Activated naive CD8-positive, alpha-beta T cell treated with anti-CD3 and anti-CD28 coated beads for 36 hours (primary cell): Measurements from ENCODE around the gene EEF1G. TPM values are rescaled to one million over a fixed set of nuclear protein-coding genes. Genes with fewer than 3 reads are reported as not detected.
A peak's percentile ranks its signal among the peaks of the same experiment; 100 is the strongest.
"Not testable (repeated sequence)": the region's sequence is repeated elsewhere in the genome, so short reads cannot be mapped to it uniquely, and the experiment has no call there.

ENCODE experiments used
- DNase-seq: peaks from one replicate; pipeline ENCODE4 v3.0.0; 2021
- H3K27ac Mint-ChIP-seq: one replicate; pipeline ENCODE4 v1.8.0; 2022; ENCODE audit warnings: mild to moderate bottlenecking, moderate library complexity, mixed read lengths
- H3K27me3 Mint-ChIP-seq: one replicate; pipeline ENCODE4 v1.8.0; 2022; ENCODE audit warnings: mild to moderate bottlenecking, mixed read lengths
- H3K36me3 Mint-ChIP-seq: one replicate; pipeline ENCODE4 v1.8.0; 2021; ENCODE audit warnings: mild to moderate bottlenecking, mixed read lengths
- H3K4me1 Mint-ChIP-seq: one replicate; pipeline ENCODE4 v1.8.0; 2021; ENCODE audit warnings: mixed read lengths
- H3K4me3 Mint-ChIP-seq: one replicate; pipeline ENCODE4 v1.8.0; 2022; ENCODE audit warnings: mild to moderate bottlenecking, moderate library complexity, mixed read lengths
- H3K9me3 Mint-ChIP-seq: one replicate; pipeline ENCODE4 v1.8.0; 2022; ENCODE audit warnings: mixed read lengths
- total RNA-seq, 2 experiments: library from RNA; stranded (reverse); gene quantifications; one replicate each; pipeline ENCODE4 v1.2.3, GENCODE V29; 2021

The EEF1G gene
- total RNA-seq, 2 experiments from 2014 or later, result 1,924 to 1,929 TPM

DNA sequence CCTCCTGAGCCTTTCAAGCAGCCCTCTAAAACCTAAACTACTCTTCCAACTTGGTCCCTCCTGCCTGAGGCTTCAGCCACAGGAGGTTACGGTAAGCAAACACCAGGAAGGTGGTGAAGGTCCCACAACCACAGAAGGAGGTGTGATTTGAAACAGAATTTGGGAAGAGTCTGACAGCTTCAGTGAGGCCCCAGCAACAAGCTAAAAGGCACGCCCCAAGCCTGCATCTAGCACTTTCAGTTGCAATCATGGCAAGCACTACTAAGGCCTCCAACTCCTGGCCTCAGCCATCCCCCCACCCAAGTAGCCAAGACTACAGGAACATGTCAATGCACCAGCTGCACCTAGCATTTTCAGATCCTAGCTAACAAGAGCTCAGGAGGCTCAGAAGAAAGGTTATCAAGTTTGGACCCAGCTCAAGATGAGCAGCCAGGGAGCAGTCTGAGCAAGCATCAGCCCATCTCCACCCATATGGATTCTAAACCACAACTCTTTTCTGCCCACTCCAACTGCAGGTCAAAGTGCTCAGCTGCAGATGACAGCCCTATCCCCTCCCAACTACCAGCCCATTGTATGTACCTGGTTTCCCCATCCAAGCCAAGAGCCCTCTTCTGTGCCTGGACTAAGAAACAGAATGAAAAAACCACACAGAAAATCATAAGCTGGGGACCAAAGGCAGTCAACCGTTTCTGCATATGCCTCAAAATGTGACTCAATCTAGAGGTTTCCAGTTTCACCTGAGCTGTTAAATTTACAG, 16.6 kb downstream of the EEF1G start:
- DNase-seq, result peak; percentile 77
- Mint-ChIP-seq H3K4me1 (peaks cover 87% of the 10 kb centered on the region), H3K9me3 (peaks cover 2% of the 10 kb centered on the region), H3K27ac (peak overlapping the region; percentile 95), H3K4me3 (peak overlapping the region; percentile 59), H3K27me3 (no peaks in the 10 kb centered on the region), H3K36me3 (peaks cover 60% of the 10 kb centered on the region)

DNA sequence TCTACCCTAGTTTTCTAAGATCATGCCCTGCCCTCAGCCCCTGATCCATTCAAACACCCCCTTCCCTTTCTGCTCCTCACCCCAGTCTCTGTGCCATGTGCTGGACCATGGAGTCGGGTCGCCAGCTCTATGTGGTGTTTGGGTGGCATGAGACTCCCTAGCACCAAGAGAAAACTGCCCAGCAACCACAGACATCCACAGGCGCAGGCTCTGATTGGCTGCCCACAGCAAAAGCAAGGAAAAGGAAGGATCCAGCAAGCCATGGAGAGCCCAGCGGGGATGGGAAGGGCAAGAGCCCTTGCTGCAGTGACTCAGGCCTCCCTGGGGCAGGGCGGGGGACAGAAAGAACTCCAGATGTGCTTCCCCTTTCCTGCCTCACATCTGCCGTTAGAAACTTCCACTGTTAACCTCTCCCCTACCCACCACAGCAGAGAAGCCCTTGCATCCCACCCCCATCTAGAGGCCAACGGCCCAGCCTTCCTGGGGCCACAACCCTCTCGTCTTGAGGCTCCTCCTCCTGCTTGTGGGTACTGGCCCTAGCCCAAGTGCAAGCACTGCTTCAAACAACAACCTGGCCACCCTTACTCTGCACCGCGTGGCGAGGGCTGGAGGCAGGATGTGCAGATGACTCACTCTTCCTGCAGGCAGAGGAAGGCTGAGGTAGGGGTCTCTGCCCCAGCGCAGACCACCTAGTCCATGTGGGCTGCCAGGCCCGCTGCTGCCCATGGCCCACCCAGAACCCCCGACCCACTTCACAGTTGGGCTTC, 17.4 kb downstream of the EEF1G start:
- H3K4me3 Mint-ChIP-seq, result peak overlapping the region; percentile 59
- peaks cover 3% of the 10 kb centered on the region for H3K27me3 Mint-ChIP-seq
- H3K27ac Mint-ChIP-seq, result peak overlapping the region; percentile 95
- H3K9me3 Mint-ChIP-seq, result peaks cover 2% of the 10 kb centered on the region
- peak; percentile 90 for DNase-seq
- H3K4me1 Mint-ChIP-seq, result peaks cover 89% of the 10 kb centered on the region
- peaks cover 57% of the 10 kb centered on the region for H3K36me3 Mint-ChIP-seq

DNA sequence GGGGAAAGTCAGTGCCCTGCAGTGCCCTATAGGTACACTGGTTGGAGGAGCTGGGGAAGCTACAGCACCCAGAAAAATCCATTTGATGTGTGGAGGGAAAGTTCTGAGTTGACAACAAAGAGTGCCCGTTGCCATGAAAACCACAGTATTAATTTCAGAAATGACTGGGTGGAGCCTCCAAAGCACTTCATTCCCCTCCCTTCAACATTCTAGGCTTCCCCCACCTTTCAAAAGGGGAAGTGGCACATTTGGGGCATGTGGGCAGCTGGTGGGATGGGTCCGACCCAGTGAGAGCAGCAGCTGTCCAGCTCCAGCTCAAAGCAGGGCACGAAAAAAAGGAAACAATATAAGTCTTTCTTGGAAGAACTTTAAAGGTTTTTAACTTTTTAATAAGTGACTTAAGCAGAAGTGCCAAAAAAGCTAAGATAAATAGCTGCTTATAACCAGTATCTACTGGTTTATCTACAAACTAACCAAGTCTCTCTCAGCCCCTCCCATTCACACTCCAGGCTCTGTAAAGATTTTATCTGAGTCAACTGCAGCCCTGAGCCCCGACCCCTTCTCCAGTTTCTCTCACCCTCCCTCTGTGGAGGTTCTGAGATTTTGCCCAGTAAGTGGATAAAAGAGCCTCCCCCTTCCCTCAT, 18.1 kb downstream of the EEF1G start:
- Mint-ChIP-seq H3K36me3 (peaks cover 57% of the 10 kb centered on the region), H3K9me3 (peaks cover 2% of the 10 kb centered on the region), H3K4me1 (peaks cover 90% of the 10 kb centered on the region), H3K27ac (peak overlapping the region; percentile 95), H3K4me3 (peak overlapping the region; percentile 59), H3K27me3 (peaks cover 3% of the 10 kb centered on the region)
- DNase-seq, result peak; percentile 74

DNA sequence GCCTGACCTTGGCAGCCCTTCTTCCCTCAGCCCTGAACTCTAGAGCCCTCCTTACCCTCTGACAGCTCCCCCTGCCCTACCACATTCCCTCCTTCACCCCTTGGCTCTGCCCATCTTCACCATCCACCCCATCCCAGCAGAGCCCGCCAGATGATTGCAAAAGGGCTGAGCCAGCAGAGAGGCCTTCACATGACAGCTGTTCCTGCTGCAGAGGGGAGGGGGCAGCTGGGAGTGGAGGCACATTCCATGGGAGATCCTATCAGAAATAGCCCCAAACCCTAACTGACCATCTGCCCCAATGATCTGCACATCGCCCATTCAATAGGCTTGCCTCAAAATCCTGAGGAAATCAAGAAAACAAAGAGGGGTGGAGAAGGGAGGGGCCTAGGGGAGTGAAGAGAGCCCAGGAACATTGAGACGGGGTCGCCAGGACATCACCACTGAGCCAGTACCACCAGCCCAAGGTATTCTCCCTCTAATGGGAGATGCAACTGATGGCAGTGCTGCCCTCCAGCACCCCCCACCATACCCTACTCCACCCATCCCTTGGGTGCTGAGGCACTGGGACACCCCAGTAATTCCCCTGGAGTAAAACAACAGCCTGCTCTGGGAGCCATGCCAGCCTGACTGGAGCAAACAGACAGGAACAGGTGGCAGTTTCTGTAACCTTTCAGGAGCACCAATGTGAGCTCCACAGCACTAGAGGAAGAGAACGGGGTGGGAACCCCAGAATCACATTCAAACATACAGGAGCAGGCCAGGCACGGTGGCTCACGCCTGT, 19.1 kb downstream of the EEF1G start:
- no peak for DNase-seq
- H3K27me3 Mint-ChIP-seq, result peaks cover 3% of the 10 kb centered on the region
- peak overlapping the region; percentile 95 for H3K27ac Mint-ChIP-seq
- peaks cover 47% of the 10 kb centered on the region for H3K36me3 Mint-ChIP-seq
- peaks cover 87% of the 10 kb centered on the region for H3K4me1 Mint-ChIP-seq
- no peak overlapping the region for H3K4me3 Mint-ChIP-seq
- H3K9me3 Mint-ChIP-seq, result peaks cover 2% of the 10 kb centered on the region

DNA sequence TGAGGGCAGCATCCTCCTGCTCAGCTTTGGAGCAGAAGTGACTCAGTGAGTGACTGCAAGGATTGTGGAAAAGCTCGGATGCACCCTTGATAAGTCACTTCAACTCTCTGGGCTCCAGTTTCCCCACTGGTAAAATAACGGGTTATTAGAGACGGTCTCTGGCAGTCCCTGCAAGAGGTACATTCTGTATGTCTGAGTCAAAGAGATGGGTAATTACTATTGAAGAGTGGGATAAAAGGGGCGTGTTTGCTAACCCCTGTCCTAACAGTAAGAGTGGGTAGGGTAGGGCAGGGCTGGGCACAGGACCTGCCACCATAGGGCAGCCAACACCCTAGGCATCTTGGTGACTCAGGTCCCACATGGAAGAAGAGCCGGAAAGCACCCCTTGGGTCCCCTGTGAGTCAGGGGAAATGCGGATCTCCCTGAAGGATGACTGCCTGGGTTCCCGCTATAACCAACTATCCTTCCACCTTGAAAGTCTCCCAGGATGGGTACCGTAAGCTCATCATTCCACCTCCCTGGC, 19.8 kb downstream of the EEF1G start:
- Mint-ChIP-seq H3K4me3 (peak overlapping the region; percentile 15), H3K36me3 (peaks cover 41% of the 10 kb centered on the region), H3K4me1 (peaks cover 82% of the 10 kb centered on the region), H3K9me3 (peaks cover 2% of the 10 kb centered on the region), H3K27me3 (peaks cover 3% of the 10 kb centered on the region), H3K27ac (peak overlapping the region; percentile 95)
- DNase-seq, result no peak

DNA sequence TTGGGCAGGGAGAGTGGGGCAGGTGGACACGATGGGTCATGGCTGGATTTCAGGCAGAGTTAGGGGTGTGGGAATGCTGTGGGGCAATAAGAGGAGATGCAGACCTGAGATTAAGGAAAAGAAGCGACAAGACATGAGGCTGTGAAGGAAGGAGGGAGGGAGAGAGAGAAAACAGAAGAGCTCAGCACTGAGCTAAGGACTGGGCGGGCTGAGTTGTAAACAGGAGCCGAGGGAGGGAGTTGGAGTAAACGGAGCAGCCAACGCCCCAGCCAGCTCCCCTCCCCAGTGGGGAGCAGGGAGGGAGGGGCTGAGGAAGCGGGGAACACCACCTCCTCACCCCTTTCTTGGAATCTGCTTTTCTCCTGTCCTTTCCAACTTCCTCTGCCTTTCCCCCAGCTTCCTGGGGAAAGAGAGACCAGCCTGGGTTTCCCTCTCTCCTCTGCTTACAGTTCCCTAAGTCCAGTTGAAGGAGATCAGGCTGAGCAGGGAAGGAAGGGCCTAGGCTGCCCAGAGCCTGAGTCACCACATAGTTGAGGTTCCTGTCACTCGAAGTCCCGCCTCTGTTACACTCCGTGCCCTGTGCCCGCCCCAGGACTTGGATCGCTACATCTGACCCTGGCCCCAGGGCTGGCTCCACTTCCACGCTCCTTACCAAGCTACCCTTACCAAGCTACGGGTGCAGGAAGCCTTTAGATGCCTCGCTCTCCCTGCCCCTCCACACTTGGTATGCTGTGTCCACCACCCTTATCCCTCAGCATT, 20.4 kb downstream of the EEF1G start:
- H3K36me3 Mint-ChIP-seq, result peaks cover 39% of the 10 kb centered on the region
- peaks cover 3% of the 10 kb centered on the region for H3K27me3 Mint-ChIP-seq
- H3K27ac Mint-ChIP-seq, result peak overlapping the region; percentile 89
- peak overlapping the region; percentile 44 for H3K4me3 Mint-ChIP-seq
- peaks cover 81% of the 10 kb centered on the region for H3K4me1 Mint-ChIP-seq
- peak; percentile 45 for DNase-seq
- peaks cover 2% of the 10 kb centered on the region for H3K9me3 Mint-ChIP-seq

DNA sequence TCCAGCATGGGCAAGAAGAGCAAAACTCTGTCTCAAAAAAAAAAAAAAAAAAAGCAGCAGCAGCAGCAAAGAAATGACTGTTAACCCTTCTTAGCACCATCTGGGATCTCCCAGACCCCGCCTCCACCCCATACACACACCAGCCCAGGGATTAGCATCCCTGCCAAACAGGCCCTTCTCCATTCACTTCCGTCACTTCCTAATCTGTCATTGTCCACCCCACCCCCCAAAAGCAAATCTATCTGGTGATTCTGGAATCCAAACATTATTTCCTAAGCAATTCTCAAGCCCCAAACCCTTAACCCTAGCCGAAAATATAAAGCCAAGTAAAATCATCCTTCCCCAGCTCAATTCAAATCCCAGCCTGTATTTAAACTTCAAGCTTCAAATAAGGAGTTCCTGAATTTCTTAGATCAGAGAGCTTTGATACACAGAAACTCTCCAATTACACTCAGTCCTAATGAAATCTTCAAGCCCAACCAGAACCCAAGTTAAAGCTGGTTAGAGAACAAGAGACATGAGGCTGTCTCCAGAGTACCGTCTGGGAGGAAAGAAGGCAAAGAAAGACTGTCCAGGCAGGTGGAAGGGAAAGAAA, 21.1 kb downstream of the EEF1G start:
- no peak for DNase-seq
- Mint-ChIP-seq H3K27me3 (peaks cover 5% of the 10 kb centered on the region), H3K27ac (peak overlapping the region; percentile 89), H3K9me3 (peaks cover 2% of the 10 kb centered on the region), H3K4me1 (peaks cover 81% of the 10 kb centered on the region), H3K4me3 (peak overlapping the region; percentile 44), H3K36me3 (peaks cover 34% of the 10 kb centered on the region)

DNA sequence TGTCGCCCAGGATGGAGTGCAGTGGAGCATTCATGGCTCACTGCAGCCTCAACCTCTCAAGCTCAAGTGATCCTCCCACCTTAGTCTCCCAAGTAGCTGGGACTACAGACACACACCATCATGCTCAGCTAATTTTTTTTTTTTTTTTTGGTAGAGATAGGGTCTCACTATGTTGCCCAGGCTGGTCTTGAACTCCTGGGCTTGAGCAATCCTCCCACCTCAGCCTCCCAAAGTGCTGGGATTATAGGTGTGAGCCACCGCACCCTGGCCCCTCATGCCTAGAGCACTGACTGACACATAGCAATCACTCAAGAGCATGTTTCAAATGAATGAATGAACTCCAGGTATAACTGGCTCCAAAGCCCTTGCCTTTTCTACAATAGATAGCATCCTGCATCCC, 23.2 kb downstream of the EEF1G start:
- H3K9me3 Mint-ChIP-seq, DNase-seq, H3K27ac Mint-ChIP-seq, H3K4me3 Mint-ChIP-seq, H3K27me3 Mint-ChIP-seq: not testable (repeated sequence)
- peaks cover 66% of the 10 kb centered on the region for H3K4me1 Mint-ChIP-seq
- H3K36me3 Mint-ChIP-seq, result peaks cover 23% of the 10 kb centered on the region

DNA sequence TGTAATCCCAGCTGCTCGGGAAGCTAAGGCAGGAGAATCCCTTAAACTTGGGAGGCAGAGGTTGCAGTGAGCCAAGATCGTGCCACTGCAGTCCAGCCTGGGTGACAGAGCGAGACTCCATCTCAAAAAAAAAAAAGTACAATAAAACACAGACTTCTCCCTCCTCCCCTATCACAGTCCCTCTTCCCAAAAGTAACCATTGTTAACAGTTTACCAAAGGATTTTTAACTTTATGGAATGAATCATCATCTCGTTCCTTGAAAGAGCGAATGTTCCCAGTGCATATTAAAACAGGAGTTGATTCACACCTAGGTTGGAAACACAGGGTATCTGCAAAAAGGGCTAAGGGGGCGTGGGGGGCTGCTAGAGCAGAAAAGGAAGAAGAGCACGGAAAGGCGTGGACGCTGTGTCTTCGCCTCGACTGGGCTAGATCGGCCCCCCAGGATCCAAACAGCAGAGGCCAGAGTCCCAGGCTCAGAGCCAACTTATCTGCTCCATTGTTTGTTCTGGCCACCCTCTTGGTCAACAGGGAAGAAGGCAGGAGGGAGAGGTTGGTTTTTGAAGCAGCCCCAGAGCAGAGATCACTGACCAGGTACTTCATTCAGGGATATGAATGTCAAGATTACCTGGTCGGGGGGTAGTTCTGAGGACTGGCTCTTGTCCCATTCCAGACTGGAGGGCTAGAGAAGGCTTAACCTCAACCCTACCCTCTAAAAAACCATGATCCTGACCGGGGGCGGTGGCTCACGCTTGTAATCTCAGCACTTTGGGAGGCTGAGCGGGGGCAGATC, 25.0 kb downstream of the EEF1G start:
- H3K9me3 Mint-ChIP-seq, result no peaks in the 10 kb centered on the region
- H3K27me3 Mint-ChIP-seq, result peaks cover 8% of the 10 kb centered on the region
- no peak for DNase-seq
- peaks cover 61% of the 10 kb centered on the region for H3K4me1 Mint-ChIP-seq
- H3K36me3 Mint-ChIP-seq, result peaks cover 8% of the 10 kb centered on the region
- no peak overlapping the region for H3K4me3 Mint-ChIP-seq
- no peak overlapping the region for H3K27ac Mint-ChIP-seq

DNA sequence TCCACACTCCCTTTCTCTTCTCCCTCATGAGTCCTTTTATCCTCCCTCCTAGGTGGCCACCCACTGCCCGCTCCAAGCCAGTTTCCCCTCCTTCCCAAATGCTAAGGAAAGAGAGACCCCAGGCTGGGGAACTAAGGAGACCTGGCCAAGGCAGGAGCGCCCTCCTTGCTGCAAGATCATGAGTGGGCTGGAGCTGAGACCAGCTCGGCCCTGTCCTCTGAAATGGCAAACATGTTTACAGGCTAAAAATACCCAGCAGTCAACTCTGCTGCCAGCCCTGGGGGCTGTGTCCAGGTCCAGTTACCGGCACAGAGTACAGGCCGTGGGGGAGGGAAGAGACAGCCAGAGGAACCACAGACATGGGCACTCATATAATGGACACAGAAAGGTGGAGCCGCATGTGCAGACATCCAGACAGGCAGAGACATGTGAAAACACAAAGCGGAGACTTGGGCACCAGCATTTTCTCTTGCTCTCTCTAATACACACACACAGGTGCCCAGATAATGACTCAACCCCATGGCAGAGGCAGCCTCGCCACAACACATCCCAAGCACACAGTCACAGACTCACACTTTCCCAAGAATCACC, 25.9 kb downstream of the EEF1G start:
- Mint-ChIP-seq H3K27ac (no peak overlapping the region), H3K9me3 (no peaks in the 10 kb centered on the region), H3K4me3 (peak overlapping the region; percentile 48), H3K4me1 (peaks cover 61% of the 10 kb centered on the region), H3K27me3 (peaks cover 8% of the 10 kb centered on the region), H3K36me3 (peaks cover 7% of the 10 kb centered on the region)
- DNase-seq, result no peak

DNA sequence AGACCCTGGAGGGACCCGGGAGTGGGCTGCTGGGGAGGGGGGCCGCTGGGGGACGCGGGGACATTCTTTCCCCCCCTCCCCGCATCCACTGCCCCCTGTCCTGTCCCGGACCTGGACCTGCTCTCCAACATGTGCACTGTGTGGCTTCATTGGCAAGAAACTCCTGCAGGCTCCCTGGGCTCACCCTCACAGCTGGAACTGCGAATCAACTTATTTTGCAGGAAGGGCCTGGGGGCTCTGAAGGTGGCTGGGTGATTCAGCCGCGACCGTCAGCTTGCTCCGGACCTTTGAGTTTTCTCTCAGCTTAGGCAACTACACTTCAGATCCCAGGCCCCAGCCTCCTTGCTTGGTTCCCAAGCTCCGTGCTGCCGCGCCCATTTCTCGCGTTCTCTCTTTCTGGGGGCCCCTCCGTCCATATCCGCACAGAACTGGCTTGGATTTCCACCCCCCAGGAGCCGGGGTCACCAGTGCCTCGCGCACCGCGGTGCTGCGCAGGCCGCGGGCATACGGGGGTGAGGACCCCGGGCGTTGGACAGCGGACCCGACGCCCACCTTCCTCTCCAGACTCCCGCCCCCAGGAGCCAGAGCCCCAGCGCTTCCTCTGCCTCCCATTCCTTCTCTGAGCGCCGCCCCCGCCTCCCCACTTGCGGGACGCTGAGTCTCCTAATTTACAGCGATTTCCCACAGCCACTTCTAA, 26.6 kb downstream of the EEF1G start:
- Mint-ChIP-seq H3K4me3 (peak overlapping the region; percentile 65), H3K36me3 (peaks cover 2% of the 10 kb centered on the region), H3K9me3 (no peaks in the 10 kb centered on the region), H3K4me1 (peaks cover 59% of the 10 kb centered on the region), H3K27ac (peak overlapping the region; percentile 54), H3K27me3 (peaks cover 8% of the 10 kb centered on the region)
- DNase-seq, result no peak

DNA sequence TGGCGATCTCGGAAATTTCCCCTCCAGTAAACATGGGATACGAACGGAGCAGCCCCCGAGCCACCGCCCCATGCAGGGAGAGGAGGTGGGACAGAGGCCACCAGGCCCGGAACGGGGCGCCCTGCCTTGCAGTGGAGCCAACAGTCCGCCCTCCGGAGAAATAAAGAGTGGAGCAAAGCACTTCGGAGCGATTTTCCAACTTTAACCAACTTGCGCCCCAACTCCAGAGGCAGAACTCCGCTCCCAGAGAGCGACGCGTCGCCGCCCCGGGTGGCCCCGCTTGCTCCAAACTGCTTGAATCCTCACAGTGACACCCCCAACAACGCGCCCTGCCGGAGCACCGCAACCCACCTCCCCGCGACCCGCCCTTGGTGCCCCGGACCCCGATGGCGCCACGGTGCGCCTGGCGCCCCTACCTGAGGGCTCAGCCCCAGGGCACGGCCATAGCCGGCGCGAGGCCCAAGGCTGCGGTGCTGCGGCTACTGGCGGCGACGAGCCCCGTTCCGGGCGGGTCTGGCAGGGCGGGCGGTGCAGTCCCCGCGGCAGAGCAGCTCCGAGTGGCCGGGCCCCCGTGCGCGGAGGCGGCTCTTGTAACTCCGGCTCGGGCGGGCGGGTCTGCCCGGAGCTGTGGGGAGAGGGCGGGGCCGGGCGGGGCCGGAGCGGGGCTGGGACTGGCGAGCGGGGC, 27.3 kb downstream of the EEF1G start, which contains the start of gene AHNAK:
TSS of gene AHNAK (minus strand) at position 563 of the 685 bp plus-strand sequence. CDS start 10,708 bp downstream, outside the sequence.
- peaks cover 5% of the 10 kb centered on the region for H3K27me3 Mint-ChIP-seq
- H3K4me3 Mint-ChIP-seq, result peak within 1 kb of the TSS; percentile 88
- peak within 1 kb of the TSS; percentile 54 for H3K27ac Mint-ChIP-seq

More for the DNA sequence above, 27.3 kb downstream of the EEF1G start, which contains the start of gene AHNAK:
- DNase-seq, result peak; percentile 78
- H3K36me3 Mint-ChIP-seq, result no peaks in the 10 kb centered on the region
- no peaks in the 10 kb centered on the region for H3K9me3 Mint-ChIP-seq
- H3K4me1 Mint-ChIP-seq, result peaks cover 59% of the 10 kb centered on the region
